NCI-H2029 (cell line): ENCODE data around the gene FLT3.
"Not testable (repeated sequence)": the region's sequence is repeated elsewhere in the genome, so short reads cannot be mapped to it uniquely, and the experiment has no call there.

Experiments
- DNase-seq: peaks from one replicate; lab custom pipeline; 2025; lab: John Stamatoyannopoulos, UW

FLT3 gene

DNA sequence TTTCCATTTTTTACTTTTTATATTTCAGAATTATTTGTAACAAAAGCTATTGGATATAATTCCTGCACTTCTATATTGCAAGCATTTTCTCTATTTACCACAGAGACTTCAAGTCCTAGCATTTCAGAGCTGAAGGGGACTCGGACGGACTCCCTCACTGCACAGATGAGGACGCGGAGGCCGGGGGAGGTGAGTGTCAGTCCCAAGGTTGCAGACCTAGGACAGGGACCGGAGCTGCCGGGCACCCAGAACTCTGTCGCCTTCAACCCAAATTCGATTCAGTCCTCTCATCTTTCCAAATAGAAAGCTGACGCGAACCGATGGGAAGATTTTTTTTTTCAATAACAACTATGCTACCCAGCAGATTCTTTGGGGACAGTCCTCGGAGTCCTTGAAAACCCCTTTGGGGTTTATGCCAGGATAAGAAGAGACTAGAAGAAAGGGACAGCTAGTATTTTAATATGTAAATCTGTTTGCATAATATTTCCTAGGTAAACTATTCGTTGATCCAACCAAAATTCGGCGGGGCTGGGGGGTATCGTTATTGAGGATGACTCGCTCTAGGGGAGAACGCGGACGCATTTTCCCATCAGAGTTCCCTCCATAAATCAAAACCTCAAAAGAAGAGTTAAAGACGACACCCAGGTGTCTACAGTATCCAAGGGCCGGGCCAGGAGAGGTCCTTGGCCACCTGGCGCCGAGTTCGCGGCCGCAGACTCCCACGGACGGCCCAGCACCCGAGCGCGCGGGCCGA is 803 bp downstream of the FLT3 start:
- DNase-seq = no peak

DNA sequence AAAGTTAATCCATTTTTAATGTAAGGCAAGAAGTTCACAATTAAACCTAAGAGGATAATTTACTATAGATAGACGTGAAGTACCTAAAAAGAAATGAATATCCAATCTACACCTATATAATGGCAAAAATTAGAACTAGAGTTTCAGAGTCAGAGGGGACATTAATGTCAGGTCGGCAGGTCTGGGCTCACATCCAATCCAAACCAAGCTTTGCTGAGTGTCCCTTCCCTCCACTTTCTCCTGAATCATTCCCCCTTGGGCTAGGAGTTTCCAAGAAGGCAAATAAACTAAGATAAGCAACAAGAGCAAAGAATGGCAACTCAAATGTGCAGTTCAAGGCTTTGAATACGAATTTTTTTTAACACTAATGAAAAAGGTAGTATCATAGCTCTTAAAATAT is 2.9 kb downstream of the FLT3 start:
- DNase-seq = no peak

DNA sequence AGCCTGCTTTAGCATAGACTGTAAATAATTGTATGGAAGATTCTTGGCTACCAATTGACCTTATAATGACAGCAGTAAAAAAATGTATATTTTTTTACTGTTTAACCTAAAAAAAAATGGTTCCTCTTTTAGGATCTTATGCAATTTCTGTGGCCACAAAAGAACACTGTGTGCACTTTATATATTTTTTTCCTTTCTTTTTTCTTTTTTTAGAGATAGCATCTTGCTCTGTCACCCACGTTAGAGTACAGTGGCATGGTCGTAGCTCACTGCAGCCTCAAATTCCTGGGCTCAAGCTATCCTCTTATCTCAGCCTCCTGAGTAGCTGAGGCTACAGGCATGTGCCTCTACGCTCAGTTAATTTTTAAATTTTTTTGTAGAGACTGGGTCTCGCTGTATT is 6.1 kb downstream of the FLT3 start:
- DNase-seq = no peak

DNA sequence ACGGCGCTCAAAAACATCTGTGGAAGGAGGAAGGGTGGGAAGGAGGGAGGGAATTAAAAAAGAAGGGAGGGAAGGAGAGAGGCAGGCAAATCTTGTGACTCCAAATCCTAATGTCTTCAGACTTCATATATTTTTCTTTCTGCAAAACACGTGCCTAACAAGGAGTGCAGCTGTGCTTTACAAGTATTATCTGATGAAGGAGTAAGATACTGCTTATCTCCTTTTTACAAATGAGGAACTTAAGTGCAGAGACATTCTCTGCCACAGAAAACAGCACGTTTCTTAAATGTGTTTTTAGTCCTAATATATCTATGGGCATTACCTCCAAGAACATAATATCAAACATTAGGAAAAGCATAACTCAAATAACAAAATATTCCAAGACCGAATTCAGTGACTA is 6.5 kb downstream of the FLT3 start:
- no peak for DNase-seq

DNA sequence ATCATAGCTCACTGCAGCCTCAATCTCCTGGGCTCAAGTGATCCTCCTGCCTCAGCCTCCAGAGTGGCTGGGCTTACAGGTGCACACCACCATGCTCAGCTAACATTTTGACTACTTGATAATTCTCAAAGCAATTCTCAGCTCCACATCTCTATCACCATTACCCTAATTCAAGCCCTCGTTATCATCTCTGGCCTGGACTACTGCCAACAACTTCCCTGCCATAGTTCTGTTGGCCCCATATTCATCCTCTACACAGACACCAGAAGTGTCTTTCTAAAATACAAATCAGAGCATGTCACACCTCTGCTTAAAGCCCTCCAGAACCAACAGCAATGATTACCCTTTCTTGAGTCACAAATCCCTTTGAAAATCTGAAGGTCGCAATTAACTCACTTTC is 7.9 kb downstream of the FLT3 start:
- DNase-seq = no peak

DNA sequence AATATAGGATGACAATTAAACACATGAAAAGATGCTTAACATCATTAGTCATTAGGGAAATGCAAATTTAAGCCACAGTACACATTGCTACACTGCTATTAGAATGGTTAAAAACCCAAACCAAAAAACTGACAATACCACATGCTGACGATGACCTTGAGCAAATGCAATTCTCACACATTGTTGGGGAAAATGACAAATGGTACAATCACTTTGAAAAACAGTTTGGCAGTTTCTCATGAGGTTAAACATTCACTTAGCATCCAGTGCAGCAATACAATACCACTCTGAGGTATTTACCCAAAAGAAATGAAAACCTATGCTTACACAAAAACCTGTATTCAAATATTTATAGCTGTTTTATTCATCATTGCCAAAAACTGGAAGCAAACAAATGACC is 11.3 kb downstream of the FLT3 start:
- no peak for DNase-seq

DNA sequence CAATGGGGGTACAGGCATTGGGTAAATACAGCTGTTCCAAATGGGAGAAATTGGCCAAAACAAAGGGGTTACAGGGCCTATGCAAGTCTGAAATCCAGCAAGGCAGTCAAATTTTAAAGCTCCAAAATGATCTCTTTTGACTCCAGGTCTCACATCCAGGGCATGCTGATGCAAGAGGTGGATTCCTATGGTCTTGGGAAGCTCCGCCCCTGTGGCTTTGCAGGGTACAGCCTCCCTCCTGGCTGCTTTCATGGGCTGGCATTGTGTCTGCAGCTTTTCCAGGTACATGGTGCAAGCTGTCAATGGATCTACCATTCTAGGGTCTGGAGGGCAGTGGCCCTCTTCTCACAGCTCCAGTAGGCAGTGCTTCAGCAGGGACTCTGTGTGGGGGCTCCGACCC is 22.6 kb downstream of the FLT3 start:
- not testable (repeated sequence) for DNase-seq

DNA sequence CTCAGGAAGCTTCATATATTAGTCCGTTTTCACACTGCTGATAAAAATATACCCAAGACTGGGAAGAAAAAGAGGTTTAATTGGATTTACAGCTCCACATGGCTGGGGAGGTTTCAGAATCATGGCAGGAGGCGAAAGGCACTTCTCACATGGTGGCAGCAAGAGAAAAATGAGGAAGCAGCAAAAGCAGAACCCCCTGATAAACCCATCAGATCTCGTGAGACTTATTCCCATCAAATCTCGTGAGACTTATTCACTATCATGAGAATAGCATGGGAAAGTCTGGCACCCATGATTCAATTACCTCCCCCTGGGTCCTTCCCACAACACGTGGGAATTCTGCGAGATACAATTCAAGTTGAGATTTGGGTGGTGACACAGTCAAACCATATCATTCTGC is 23.1 kb downstream of the FLT3 start:
- DNase-seq = no peak

DNA sequence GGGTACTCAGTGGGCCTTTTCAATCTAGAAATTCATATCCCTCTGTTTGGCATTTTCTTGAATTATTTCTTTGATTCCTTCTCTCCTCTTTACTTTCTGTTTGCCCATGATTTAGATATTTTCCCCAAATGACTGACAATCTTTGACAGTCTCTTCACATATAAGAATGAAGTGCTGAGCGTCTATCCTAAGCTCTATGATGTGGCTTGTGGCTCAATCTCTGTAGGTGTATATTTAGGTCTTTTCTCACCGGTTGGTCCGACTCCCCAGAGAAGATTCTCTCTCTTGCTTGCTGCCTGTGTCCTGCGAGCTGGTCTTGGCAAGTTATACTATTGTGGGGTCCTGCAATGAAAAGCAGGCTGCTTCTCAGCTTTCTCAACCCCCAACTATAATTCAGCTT is 29.0 kb downstream of the FLT3 start:
- no peak for DNase-seq

DNA sequence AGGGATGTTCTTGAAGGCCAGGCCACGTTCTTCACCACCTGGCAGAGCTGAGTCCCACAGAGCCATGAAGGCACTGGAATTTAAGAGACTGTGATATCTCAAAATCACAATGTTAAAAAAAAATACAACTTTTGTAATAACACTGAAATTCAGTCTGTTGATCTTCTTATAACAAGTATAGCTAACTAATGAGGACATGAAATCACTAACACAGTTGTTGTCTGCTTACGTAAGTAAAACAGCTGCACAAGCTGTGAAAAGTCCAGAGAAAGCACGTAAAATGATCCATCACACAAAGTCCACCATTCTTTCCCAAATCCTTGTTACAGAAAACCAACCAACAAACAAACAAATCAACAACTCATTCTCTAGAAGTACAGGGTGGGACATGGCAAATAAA is 32.9 kb downstream of the FLT3 start:
- DNase-seq = no peak

DNA sequence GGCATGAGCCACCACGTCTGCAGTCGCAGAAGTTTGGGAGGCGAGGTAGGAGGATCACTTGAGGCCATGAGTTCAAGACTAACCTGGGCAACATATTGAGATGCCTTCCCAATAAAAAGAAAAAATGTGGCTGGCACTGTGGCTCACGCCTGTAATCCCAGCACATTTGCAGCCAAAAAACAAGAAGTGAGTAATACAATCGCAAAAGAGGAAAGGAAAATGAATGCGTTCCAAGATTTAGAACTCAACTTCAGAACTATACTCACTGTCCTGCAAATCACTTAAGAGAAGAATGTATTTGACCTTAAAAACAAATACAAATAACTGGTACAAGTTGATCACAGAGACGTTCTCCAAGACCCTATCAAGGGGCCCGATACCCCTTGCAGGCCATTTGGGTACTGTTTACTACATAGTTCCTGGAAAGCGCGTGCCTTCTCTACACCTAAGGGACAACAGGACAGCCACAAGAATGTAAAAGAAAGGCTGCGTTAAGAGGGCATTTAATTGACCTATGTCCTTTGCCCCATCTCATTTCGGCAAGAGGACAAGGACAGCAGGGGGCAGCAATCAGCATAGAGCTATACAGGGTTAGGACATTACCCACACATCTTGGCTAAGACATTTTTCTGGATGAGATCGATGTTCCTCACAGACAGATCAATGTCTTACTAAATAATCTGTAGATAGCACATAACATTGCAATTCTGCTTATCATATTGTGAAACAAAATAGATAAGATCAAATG is 41.3 kb downstream of the FLT3 start:
- DNase-seq = no peak

DNA sequence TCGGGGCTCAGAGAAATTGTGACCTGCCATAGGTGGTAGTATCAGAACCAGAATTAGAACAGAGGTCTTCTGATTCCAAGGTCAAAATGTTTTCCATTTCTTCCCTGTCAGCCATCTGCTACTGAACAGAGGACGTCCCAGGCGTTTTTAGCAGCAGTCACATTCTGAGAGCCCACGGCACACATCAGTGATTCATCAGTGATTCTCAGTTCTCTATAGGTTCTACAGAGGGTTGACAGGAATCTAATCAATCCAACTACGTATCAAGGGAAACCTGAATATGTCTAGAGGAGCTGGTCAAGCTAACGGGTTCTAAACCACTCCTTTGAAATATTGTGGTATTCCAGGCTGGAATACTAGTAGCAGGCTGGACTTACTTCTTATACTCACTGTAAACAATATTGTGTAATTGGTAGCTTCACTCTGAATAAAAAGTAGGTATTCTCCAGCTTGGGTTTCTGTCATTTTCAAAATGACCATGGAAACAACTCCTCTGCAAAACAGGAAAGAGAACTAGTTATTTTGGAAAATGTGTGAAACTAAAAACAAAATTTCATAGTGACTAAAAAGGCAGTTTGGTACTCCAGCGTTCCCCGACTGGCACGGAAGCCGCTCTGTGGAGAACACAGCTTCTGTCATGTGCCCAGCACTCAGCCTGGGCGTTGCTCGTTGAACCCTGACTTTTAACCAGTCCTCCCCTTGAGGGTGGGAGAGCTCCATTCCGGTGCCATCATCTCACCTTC is 43.2 kb downstream of the FLT3 start:
- DNase-seq = no peak

DNA sequence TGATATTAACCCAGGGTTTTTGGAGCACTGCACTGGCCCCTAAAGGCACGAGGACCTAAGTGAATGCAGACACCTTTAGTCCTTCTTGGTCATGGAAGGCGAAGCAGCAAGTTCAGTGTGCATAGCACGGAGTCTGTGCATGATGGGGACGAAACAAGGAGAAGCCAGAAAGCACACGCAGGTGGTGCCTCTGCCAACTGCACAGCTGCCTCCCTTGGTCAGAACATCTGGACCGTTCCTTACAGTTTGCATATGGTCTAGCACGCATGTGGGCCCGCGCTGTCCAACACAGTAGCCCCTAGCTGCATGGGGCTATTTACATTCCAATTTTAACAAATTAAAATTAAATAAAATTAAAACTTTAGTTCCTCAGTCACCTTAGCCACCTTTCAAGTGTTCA is 44.0 kb downstream of the FLT3 start:
- DNase-seq = no peak

DNA sequence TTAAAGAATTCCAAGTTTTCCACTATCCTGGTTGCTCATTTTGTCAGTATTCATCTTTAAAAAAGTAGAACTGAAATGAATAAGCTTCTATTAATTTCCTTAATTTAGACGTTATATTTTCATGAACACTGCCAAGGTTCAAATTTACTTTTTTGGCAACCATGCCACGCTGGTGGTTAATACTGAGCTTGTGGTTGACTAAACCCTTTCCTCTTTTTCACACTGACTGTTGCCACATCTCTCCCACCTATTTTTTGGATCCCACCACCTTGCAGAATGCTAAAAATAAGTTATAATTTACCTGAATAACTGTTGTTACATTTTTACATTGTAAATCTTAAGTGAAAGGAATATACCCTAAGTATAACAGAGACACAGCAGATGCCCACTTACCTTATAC is 45.0 kb downstream of the FLT3 start:
- no peak for DNase-seq

DNA sequence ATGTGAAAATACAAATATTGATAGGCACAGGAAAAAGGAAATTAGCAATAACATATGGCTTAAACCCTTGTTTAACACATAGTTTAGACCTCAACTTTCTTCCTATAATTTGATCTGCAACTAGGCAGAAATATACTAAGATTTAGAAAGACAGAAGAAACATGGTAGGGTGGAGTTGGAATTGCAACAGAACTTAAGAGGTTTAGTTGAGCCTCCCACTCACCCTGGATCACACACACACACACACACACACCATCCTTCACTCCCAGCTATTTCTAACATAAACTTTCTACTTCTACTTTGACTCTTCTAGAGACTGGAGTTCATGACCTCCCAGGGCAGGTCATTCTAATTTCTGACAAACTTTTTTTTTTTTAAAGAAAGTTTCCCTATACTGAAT is 47.4 kb downstream of the FLT3 start:
- no peak for DNase-seq

DNA sequence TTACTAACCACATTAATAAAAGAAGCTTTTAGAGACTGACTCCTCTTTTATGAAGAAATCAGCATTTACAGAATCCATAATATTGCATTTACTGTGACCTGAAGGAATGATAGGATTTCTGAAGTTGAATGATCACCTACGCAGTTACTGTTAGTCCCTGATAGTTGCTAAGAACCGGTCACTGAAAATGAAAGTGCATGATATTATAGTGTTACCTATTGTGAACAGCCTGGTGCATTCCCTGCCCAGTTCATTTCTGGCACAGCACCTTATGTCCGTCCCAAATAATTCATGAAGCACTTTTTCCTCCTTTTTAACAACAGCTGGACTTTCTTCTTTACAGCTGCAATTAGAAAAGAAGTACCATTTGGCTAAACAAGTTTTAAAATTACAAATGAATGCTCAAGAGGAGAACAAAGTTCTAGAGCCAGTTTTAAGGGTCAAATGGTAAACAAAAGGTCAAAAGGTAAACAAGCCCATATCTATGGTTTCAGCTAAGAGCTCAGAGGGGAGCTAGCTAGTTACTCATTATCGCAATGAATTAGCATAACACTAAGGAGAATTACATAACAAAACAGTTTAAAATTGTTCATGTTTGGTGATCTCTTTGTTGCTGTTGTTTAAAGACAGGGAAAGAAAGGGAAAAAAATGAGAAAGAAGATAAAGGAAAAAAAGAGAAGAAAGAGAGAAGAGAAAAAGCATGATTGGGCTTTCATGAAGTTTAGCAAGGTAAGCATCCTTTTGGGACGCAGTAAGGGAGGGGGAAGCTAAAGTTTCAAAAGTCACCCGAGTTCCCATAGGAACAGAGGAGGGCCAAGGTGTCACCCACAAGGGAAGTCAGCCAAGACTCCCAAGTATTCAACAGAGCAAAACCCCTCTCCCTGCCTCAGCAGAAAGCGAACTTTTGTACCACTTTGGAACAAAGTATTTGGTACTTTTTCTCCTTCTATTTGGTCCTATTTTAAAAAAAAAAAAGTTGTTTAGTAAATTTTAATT is 50.2 kb downstream of the FLT3 start:
- no peak for DNase-seq

DNA sequence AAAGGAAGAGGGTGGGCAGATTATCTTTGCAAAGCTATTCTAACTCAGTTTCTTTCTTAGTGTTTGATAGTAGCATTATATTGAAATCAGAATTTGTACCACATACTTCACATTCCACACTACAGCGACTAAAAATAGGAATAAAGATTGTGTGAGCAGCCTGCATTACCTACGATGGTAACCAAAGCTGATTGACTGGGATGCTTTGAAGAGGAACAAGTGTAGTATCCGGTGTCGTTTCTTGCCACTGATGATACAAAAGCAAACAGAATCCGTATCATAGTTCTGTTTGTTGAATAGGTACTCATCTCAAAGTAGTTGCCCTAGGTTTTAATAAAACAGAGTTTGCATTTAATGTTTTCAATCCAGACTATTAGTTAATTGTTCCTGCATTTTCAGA is 51.2 kb downstream of the FLT3 start:
- peak; percentile 33 for DNase-seq

DNA sequence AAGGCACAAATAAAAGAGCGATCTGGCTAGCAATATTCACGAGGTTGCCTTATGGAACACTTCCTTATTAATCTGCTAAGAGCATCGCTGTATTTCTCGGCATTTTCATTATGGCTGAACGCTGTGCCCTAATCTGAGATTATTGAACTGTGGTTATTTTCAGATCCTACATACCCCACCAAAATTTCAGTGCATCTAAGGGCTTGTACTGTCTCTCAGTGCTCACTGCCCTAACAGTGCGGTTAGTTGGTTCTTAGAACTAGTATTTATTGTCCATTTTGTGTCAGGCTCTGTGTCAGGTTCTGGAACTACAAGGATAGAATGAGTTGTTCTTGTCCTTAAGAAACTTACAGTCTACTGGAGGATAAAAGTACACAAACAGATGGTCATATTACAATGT is 51.6 kb downstream of the FLT3 start:
- DNase-seq = no peak

DNA sequence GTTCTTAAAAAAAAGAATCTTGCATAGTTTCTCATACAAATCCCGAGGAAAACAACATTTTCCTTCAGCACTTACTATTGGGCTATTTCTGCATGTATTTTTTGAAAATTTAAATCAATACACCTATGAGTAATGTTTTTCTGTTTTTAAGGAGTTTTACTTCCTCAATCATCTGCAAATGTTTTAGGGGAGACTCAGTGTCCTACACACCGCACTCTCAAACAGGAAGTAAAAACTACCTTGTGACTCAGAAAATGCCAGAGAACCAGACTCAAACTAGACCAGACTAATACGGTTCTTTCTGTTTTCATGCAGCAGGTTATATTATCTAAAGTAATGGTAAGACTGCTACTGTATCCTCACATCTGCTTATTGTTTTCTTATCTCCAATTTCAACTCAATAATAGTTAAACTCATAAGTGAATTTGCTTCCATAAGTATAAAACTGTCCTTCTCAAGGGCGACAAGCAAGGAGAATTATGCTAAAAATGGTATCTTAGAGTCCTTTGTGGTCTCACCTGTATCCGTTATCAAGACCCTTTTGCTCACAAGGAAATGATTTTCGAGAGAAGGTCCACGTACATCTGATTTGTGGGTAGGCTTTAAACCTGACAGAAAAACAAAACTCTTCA is 52.5 kb downstream of the FLT3 start:
- DNase-seq = no peak

DNA sequence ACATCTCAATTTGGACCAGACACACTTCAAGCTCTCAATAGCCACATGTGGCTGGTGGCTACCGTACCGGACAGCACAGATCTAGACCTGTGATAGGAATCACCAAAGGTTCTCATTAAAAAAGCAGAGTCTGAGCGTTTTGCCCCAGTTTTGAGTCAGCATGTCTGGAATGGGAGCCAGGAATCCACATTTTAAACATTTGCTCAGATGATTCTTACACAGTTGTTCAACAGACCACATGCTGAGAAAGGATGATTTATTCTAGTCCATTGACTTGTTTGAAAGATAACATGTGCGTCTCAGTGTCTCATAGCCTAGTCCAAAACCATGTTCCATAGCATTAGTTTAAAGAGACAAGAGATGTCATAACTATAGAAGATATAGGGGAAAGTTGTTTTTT is 53.4 kb downstream of the FLT3 start:
- no peak for DNase-seq

DNA sequence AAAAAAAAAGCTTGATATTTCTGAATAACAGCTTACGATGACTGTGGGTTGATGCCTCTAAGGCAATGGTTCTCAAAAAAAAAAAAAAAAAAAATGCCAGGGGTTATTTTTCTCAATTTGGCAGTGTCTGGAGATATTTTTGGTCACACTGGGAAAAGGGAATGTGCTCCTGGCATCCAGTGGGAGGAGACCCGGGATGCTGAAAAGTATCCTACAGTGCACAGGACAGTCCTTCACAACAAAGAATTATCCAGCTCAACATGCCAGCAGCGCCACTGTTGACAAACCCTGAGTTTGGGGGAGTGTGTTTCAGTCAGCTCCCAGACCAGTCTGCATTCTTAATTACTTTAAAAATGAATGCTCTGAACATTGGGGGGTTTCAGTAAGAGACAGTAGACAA is 54.5 kb downstream of the FLT3 start:
- no peak for DNase-seq
